Stimulated activated CD4-positive, alpha-beta T cell treated with anti-CD3 and anti-CD28 coated beads, Interleukin-4, amount 100 ng/mL, for 24 hours (primary cell): ENCODE results near the gene LMBR1.
A peak's percentile ranks its signal among the peaks of the same experiment; 100 is the strongest.
"Not testable (repeated sequence)": the region's sequence is repeated elsewhere in the genome, so short reads cannot be mapped to it uniquely, and the experiment has no call there.

Experiments
- DNase-seq: peaks from one replicate; pipeline ENCODE4 v3.0.0-alpha.2; 2020

The LMBR1 gene

GRCh38 chr7:156752367-156753228, 140.4 kb downstream of the LMBR1 start:
- DNase-seq: no peak

- DNase-seq: peak; percentile 55
Observed at GRCh38 chr7:156751319-156751718, 141.7 kb downstream of the LMBR1 start.

GRCh38 chr7:156747718-156748117, 145.3 kb downstream of the LMBR1 start:
- no peak for DNase-seq

GRCh38 chr7:156746891-156747290, 146.1 kb downstream of the LMBR1 start:
- DNase-seq: no peak

- no peak for DNase-seq
Observed at GRCh38 chr7:156739596-156739995, 153.4 kb downstream of the LMBR1 start.

GRCh38 chr7:156735851-156736250, 157.1 kb downstream of the LMBR1 start:
- DNase-seq: no peak

GRCh38 chr7:156733638-156734037, 159.3 kb downstream of the LMBR1 start:
- DNase-seq: no peak

GRCh38 chr7:156732091-156732625, 160.8 kb downstream of the LMBR1 start:
- no peak for DNase-seq

GRCh38 chr7:156731651-156732050, 161.3 kb downstream of the LMBR1 start:
- no peak for DNase-seq

- no peak for DNase-seq
Observed at GRCh38 chr7:156725936-156726335, 167.0 kb downstream of the LMBR1 start.

GRCh38 chr7:156725073-156725472, 167.9 kb downstream of the LMBR1 start:
- no peak for DNase-seq

GRCh38 chr7:156722043-156722826, 170.7 kb downstream of the LMBR1 start:
- no peak for DNase-seq

- DNase-seq: no peak
Observed at GRCh38 chr7:156703773-156704482, 189.1 kb downstream of the LMBR1 start.

GRCh38 chr7:156703209-156703608, 189.8 kb downstream of the LMBR1 start:
- no peak for DNase-seq

GRCh38 chr7:156702399-156702798, 190.6 kb downstream of the LMBR1 start:
- DNase-seq: no peak

GRCh38 chr7:156701787-156702186, 191.2 kb downstream of the LMBR1 start:
- DNase-seq: not testable (repeated sequence)

GRCh38 chr7:156698512-156698911, 194.5 kb downstream of the LMBR1 start:
- not testable (repeated sequence) for DNase-seq

- DNase-seq: not testable (repeated sequence)
Observed at GRCh38 chr7:156697283-156697682, 195.7 kb downstream of the LMBR1 start.

GRCh38 chr7:156693627-156694026, 199.4 kb downstream of the LMBR1 start:
- no peak for DNase-seq

- no peak for DNase-seq
Observed at GRCh38 chr7:156692849-156693248, 200.1 kb downstream of the LMBR1 start.

- no peak for DNase-seq
Observed at GRCh38 chr7:156691764-156692163, 201.2 kb downstream of the LMBR1 start.

GRCh38 chr7:156684661-156685060, 208.3 kb downstream of the LMBR1 start:
- no peak for DNase-seq

- no peak for DNase-seq
Observed at GRCh38 chr7:156684251-156684650, 208.7 kb downstream of the LMBR1 start.
